ENCODE data around the gene ZNF366.

DNA sequence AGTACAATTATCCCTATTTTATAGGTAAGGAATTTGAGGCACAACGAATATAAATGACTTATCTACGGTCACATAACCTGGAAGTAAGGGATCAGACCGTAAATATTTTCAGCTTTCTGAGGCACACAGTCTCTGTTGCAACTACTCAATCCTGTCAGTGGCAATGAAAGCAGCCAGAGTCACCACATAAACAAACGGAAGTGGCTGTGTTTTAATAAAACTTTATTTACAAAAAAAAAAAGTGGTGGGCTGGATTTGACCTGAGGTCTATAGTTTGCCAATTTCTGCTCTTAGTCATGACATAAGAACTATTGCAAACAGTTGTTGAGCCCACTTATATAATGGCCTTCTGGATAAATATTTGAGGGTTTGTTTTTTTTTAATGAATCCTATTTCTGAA, 29.6 kb downstream of the ZNF366 start:
- no peak for TF ChIP-seq SPI1 (IDR thresholded peaks at IDR 0.05; ENCODE audit: borderline replicate concordance, low read depth)
- TF ChIP-seq, protein P1, sequence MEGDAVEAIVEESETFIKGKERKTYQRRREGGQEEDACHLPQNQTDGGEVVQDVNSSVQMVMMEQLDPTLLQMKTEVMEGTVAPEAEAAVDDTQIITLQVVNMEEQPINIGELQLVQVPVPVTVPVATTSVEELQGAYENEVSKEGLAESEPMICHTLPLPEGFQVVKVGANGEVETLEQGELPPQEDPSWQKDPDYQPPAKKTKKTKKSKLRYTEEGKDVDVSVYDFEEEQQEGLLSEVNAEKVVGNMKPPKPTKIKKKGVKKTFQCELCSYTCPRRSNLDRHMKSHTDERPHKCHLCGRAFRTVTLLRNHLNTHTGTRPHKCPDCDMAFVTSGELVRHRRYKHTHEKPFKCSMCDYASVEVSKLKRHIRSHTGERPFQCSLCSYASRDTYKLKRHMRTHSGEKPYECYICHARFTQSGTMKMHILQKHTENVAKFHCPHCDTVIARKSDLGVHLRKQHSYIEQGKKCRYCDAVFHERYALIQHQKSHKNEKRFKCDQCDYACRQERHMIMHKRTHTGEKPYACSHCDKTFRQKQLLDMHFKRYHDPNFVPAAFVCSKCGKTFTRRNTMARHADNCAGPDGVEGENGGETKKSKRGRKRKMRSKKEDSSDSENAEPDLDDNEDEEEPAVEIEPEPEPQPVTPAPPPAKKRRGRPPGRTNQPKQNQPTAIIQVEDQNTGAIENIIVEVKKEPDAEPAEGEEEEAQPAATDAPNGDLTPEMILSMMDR (IDR thresholded peaks at IDR 0.05; ENCODE audit: insufficient read depth, low read length): no peak
- no peak for TF ChIP-seq POLR2AphosphoS5 (IDR thresholded peaks at IDR 0.05; ENCODE audit: low read depth)
- TF ChIP-seq GABPA (IDR thresholded peaks at IDR 0.05; ENCODE audit: low read depth): no peak
